Activated T-helper 17 cell treated with anti-CD3 and anti-CD28 coated beads, Interleukin-2, amount 50 U/mL, for 72 hours (primary cell): ENCODE data around the gene HS3ST3A1. TPM values are rescaled to one million over a fixed set of nuclear protein-coding genes. Genes with fewer than 3 reads are reported as not detected.

Source experiments
- ATAC-seq: fragments of 150-1000 bp; cut with Tn5 transposase; replicated peaks from 2 replicates; pipeline ENCODE4 v1.10.0; 2021; ENCODE audit warnings: mild to moderate bottlenecking, moderate library complexity
- H3K27ac Mint-ChIP-seq: one replicate; pipeline ENCODE4 v1.8.0; 2022; ENCODE audit warnings: mixed read lengths
- H3K27me3 Mint-ChIP-seq: one replicate; pipeline ENCODE4 v1.8.0; 2022; ENCODE audit warnings: mixed read lengths
- H3K36me3 Mint-ChIP-seq: one replicate; pipeline ENCODE4 v1.8.0; 2022; ENCODE audit warnings: low read depth, mild to moderate bottlenecking, mixed read lengths
- H3K4me1 Mint-ChIP-seq: one replicate; pipeline ENCODE4 v1.8.0; 2022; ENCODE audit warnings: mixed read lengths
- H3K4me3 Mint-ChIP-seq: one replicate; pipeline ENCODE4 v1.8.0; 2022; ENCODE audit warnings: mild to moderate bottlenecking, mixed read lengths
- H3K9me3 Mint-ChIP-seq: one replicate; pipeline ENCODE4 v1.8.0; 2022; ENCODE audit warnings: mixed read lengths
- total RNA-seq, 2 donors: library from RNA; stranded (reverse); gene quantifications; one replicate each; pipeline ENCODE4 v1.2.3, GENCODE V29; 2022

Gene HS3ST3A1
- total RNA-seq, 2 donors from 2014 or later: 0.29 TPM; not detected in 1

- peaks cover 12% of the 10 kb centered on the region for H3K27me3 Mint-ChIP-seq
- ATAC-seq: no peak
- H3K36me3 Mint-ChIP-seq: no peaks in the 10 kb centered on the region
- no peaks in the 10 kb centered on the region for H3K9me3 Mint-ChIP-seq
- H3K4me1 Mint-ChIP-seq: no peaks in the 10 kb centered on the region
- H3K27ac Mint-ChIP-seq: no peak overlapping the region
- no peak overlapping the region for H3K4me3 Mint-ChIP-seq
Observed at GRCh38 chr17:13491916-13492736, 109.6 kb downstream of the HS3ST3A1 start.

- H3K4me3 Mint-ChIP-seq: no peak overlapping the region
- no peaks in the 10 kb centered on the region for H3K36me3 Mint-ChIP-seq
- no peak overlapping the region for H3K27ac Mint-ChIP-seq
- H3K27me3 Mint-ChIP-seq: peaks cover 16% of the 10 kb centered on the region
- ATAC-seq: no peak
- H3K4me1 Mint-ChIP-seq: no peaks in the 10 kb centered on the region
- no peaks in the 10 kb centered on the region for H3K9me3 Mint-ChIP-seq
Observed at GRCh38 chr17:13491491-13491890, 110.2 kb downstream of the HS3ST3A1 start.

GRCh38 chr17:13490906-13491482, 110.7 kb downstream of the HS3ST3A1 start:
- no peaks in the 10 kb centered on the region for H3K36me3 Mint-ChIP-seq
- no peak overlapping the region for H3K27ac Mint-ChIP-seq
- no peaks in the 10 kb centered on the region for H3K9me3 Mint-ChIP-seq
- H3K4me1 Mint-ChIP-seq: no peaks in the 10 kb centered on the region
- peaks cover 16% of the 10 kb centered on the region for H3K27me3 Mint-ChIP-seq
- H3K4me3 Mint-ChIP-seq: no peak overlapping the region
- ATAC-seq: no peak

- Mint-ChIP-seq H3K4me1 (no peaks in the 10 kb centered on the region), H3K9me3 (no peaks in the 10 kb centered on the region), H3K4me3 (no peak overlapping the region), H3K27ac (no peak overlapping the region), H3K27me3 (peaks cover 16% of the 10 kb centered on the region), H3K36me3 (no peaks in the 10 kb centered on the region)
- ATAC-seq: no peak
Observed at GRCh38 chr17:13490427-13490826, 111.3 kb downstream of the HS3ST3A1 start.

GRCh38 chr17:13485327-13485726, 116.4 kb downstream of the HS3ST3A1 start:
- H3K27me3 Mint-ChIP-seq: peaks cover 23% of the 10 kb centered on the region
- no peaks in the 10 kb centered on the region for H3K36me3 Mint-ChIP-seq
- ATAC-seq: no peak
- H3K9me3 Mint-ChIP-seq: peaks cover 10% of the 10 kb centered on the region
- H3K4me3 Mint-ChIP-seq: no peak overlapping the region
- no peaks in the 10 kb centered on the region for H3K4me1 Mint-ChIP-seq
- no peak overlapping the region for H3K27ac Mint-ChIP-seq

GRCh38 chr17:13484020-13484419, 117.7 kb downstream of the HS3ST3A1 start:
- H3K9me3 Mint-ChIP-seq: peaks cover 16% of the 10 kb centered on the region
- H3K36me3 Mint-ChIP-seq: no peaks in the 10 kb centered on the region
- ATAC-seq: no peak
- H3K4me1 Mint-ChIP-seq: no peaks in the 10 kb centered on the region
- peaks cover 19% of the 10 kb centered on the region for H3K27me3 Mint-ChIP-seq
- no peak overlapping the region for H3K4me3 Mint-ChIP-seq
- no peak overlapping the region for H3K27ac Mint-ChIP-seq

- no peak for ATAC-seq
- no peaks in the 10 kb centered on the region for H3K36me3 Mint-ChIP-seq
- peaks cover 21% of the 10 kb centered on the region for H3K9me3 Mint-ChIP-seq
- H3K27me3 Mint-ChIP-seq: peaks cover 20% of the 10 kb centered on the region
- no peak overlapping the region for H3K27ac Mint-ChIP-seq
- H3K4me1 Mint-ChIP-seq: no peaks in the 10 kb centered on the region
- H3K4me3 Mint-ChIP-seq: no peak overlapping the region
Observed at GRCh38 chr17:13480877-13481276, 120.9 kb downstream of the HS3ST3A1 start.

- Mint-ChIP-seq H3K4me1 (no peaks in the 10 kb centered on the region), H3K36me3 (no peaks in the 10 kb centered on the region), H3K9me3 (peaks cover 21% of the 10 kb centered on the region), H3K27ac (no peak overlapping the region), H3K27me3 (peaks cover 30% of the 10 kb centered on the region), H3K4me3 (no peak overlapping the region)
- ATAC-seq: no peak
Observed at GRCh38 chr17:13478326-13478830, 123.4 kb downstream of the HS3ST3A1 start.

- ATAC-seq: no peak
- H3K4me1 Mint-ChIP-seq: no peaks in the 10 kb centered on the region
- peaks cover 35% of the 10 kb centered on the region for H3K27me3 Mint-ChIP-seq
- H3K4me3 Mint-ChIP-seq: no peak overlapping the region
- no peak overlapping the region for H3K27ac Mint-ChIP-seq
- no peaks in the 10 kb centered on the region for H3K36me3 Mint-ChIP-seq
- peaks cover 21% of the 10 kb centered on the region for H3K9me3 Mint-ChIP-seq
Observed at GRCh38 chr17:13477180-13477611, 124.5 kb downstream of the HS3ST3A1 start.

- H3K36me3 Mint-ChIP-seq: no peaks in the 10 kb centered on the region
- ATAC-seq: no peak
- H3K27ac Mint-ChIP-seq: no peak overlapping the region
- peaks cover 35% of the 10 kb centered on the region for H3K27me3 Mint-ChIP-seq
- H3K4me1 Mint-ChIP-seq: no peaks in the 10 kb centered on the region
- H3K9me3 Mint-ChIP-seq: peaks cover 20% of the 10 kb centered on the region
- no peak overlapping the region for H3K4me3 Mint-ChIP-seq
Observed at GRCh38 chr17:13476720-13477119, 125.0 kb downstream of the HS3ST3A1 start.

GRCh38 chr17:13475574-13476223, 126.0 kb downstream of the HS3ST3A1 start:
- no peaks in the 10 kb centered on the region for H3K4me1 Mint-ChIP-seq
- H3K27ac Mint-ChIP-seq: no peak overlapping the region
- no peak overlapping the region for H3K4me3 Mint-ChIP-seq
- H3K9me3 Mint-ChIP-seq: peaks cover 15% of the 10 kb centered on the region
- no peaks in the 10 kb centered on the region for H3K36me3 Mint-ChIP-seq
- no peak for ATAC-seq
- H3K27me3 Mint-ChIP-seq: peaks cover 35% of the 10 kb centered on the region

GRCh38 chr17:13474073-13474800, 127.5 kb downstream of the HS3ST3A1 start:
- no peak for ATAC-seq
- H3K9me3 Mint-ChIP-seq: peaks cover 9% of the 10 kb centered on the region
- H3K27ac Mint-ChIP-seq: no peak overlapping the region
- no peak overlapping the region for H3K4me3 Mint-ChIP-seq
- no peaks in the 10 kb centered on the region for H3K4me1 Mint-ChIP-seq
- peaks cover 35% of the 10 kb centered on the region for H3K27me3 Mint-ChIP-seq
- H3K36me3 Mint-ChIP-seq: no peaks in the 10 kb centered on the region

- Mint-ChIP-seq H3K27ac (no peak overlapping the region), H3K27me3 (no peaks in the 10 kb centered on the region), H3K4me3 (no peak overlapping the region), H3K36me3 (no peaks in the 10 kb centered on the region), H3K9me3 (peaks cover 3% of the 10 kb centered on the region), H3K4me1 (no peaks in the 10 kb centered on the region)
- ATAC-seq: no peak
Observed at GRCh38 chr17:13465678-13466077, 136.1 kb downstream of the HS3ST3A1 start.

- ATAC-seq: no peak
- no peaks in the 10 kb centered on the region for H3K36me3 Mint-ChIP-seq
- H3K4me1 Mint-ChIP-seq: no peaks in the 10 kb centered on the region
- H3K27me3 Mint-ChIP-seq: peaks cover 12% of the 10 kb centered on the region
- H3K4me3 Mint-ChIP-seq: no peak overlapping the region
- no peak overlapping the region for H3K27ac Mint-ChIP-seq
- H3K9me3 Mint-ChIP-seq: no peaks in the 10 kb centered on the region
Observed at GRCh38 chr17:13462673-13463124, 139.0 kb downstream of the HS3ST3A1 start.
